Measurements from ENCODE around the gene PRPF6.

Gene PRPF6

DNA sequence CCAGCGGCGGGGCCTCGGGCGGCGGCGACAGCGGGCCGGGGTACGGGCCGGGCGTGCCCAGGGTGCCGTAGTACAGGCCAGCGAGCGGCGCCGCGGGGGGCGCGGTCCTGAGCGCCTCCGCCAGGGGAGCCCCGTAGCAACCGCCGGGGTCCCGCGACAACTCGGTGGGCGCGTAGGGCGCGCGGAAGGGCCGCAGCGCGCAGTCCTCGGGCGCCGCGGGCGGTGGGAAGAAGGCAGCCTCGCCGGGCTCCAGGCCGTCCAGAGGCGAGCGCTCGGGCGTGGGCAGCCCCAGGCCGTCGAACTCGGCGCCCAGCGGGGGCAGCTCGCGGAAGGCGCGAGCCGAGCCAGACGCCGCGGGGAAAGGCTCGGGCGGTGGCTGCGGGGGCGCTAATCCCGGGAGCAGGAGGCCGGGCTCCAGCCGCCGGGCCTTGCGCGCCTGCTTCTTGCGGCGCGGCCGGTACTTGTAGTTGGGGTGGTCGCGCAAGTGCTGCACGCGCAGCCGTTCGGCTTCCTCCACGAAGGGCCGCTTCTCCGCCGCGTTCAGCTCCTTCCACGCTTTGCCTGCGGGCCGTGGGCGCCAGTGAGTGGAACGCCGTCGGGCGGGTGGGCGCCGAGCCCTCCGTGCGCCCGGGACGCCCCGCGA, 67.6 kb downstream of the PRPF6 start:
- Histone ChIP-seq H3K4me1 (ENCODE audit: insufficient read depth, low read length) (no peaks in the 10 kb centered on the region), H3K27ac (ENCODE audit: low read depth, low read length) (no peak overlapping the region), H3K9me3 (ENCODE audit: low read length) (no peaks in the 10 kb centered on the region), H3K9ac (ENCODE audit: low read length) (no peak overlapping the region), H3K4me3 (ENCODE audit: low read depth in 1 of 2, low read length in 2 of 2) (no peak overlapping the region), H3K27me3 (ENCODE audit: control insufficient read depth in 1 of 2, insufficient read depth in 2 of 2, low read length in 2 of 2) (peaks cover 20 to 69% of the 10 kb centered on the region in 2 donors), H3K36me3 (ENCODE audit: insufficient read depth, low read length) (no peaks in the 10 kb centered on the region)

DNA sequence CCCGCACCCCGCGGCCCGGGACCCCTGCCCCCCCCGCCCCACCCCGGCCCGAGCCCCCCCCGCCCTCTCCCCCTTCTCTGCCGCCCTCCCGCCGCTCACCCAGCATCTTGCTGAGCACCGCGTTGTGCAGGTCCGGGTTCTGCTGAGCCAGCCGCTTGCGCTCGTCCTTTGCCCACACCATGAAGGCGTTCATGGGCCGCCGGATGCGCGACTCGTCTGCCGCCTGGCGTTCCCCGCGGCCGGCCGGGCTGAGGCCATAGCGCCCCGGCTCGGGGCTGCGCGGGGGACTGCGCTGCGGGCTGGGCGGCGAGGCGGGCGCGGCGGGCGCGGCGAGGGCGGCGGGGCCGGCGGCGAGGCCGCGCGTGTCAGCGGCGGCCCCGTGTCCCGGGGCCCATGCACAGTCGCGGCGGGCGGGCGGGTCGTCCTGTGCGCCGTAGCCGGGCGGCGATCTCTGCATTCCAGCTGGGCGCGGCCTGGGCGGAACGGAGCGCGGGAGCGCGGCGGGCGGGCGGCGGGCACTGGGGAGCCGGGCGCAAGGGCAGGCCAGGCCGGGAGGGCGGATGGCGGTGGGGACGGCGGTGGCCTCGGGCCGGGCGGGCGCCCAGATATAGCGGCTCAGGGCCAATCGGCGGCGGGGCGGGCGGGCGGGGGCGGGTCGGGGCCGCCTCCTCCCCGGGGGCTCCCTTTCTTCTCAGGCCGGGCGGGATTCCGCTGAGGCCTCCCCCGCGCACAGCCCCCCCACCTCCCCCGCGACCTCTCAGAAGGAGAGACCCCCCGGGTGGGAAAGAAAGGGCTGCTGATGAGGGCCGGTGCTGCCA, 68.3 kb downstream of the PRPF6 start, which contains the start of gene SOX18:
SOX18 (minus strand) TSS at position 580 of the 818 bp plus-strand sequence; CDS start at position 457, 123 bp downstream.
- Histone ChIP-seq H3K27me3 (ENCODE audit: control insufficient read depth in 1 of 2, insufficient read depth in 2 of 2, low read length in 2 of 2) (peaks cover 20 to 76% of the 10 kb centered on the region in 2 donors), H3K4me3 (ENCODE audit: low read depth in 1 of 2, low read length in 2 of 2) (no peak within 1 kb of the TSS), H3K4me1 (ENCODE audit: insufficient read depth, low read length) (no peaks in the 10 kb centered on the region), H3K36me3 (ENCODE audit: insufficient read depth, low read length) (no peaks in the 10 kb centered on the region), H3K27ac (ENCODE audit: low read depth, low read length) (no peak within 1 kb of the TSS), H3K9ac (ENCODE audit: low read length) (no peak within 1 kb of the TSS), H3K9me3 (ENCODE audit: low read length) (no peaks in the 10 kb centered on the region)

DNA sequence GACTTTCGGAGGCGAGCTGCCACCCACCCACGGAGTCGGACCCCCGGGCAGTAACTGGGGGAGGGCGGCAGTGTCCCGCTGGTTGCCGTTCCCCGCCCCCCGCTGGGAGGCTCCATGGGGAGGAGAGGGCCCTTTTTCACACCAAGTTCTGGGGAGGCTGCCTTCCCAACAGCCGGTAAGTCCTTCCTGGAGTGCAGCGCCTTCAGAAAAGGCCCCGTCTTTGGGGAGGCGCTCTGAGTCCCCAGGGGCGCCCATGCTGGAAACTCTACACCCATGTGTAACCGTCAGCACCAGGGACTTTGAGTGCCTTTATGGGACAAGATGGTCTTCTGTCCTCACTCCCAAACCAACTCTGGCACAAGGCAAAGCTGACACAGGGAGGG, 68.9 kb downstream of the PRPF6 start:
- Histone ChIP-seq H3K27me3 (ENCODE audit: control insufficient read depth in 1 of 2, insufficient read depth in 2 of 2, low read length in 2 of 2) (peaks cover 20 to 74% of the 10 kb centered on the region in 2 donors), H3K9ac (ENCODE audit: low read length) (no peak overlapping the region), H3K27ac (ENCODE audit: low read depth, low read length) (no peak overlapping the region), H3K36me3 (ENCODE audit: insufficient read depth, low read length) (no peaks in the 10 kb centered on the region), H3K9me3 (ENCODE audit: low read length) (no peaks in the 10 kb centered on the region), H3K4me1 (ENCODE audit: insufficient read depth, low read length) (no peaks in the 10 kb centered on the region), H3K4me3 (ENCODE audit: low read depth in 1 of 2, low read length in 2 of 2) (no peak overlapping the region)

DNA sequence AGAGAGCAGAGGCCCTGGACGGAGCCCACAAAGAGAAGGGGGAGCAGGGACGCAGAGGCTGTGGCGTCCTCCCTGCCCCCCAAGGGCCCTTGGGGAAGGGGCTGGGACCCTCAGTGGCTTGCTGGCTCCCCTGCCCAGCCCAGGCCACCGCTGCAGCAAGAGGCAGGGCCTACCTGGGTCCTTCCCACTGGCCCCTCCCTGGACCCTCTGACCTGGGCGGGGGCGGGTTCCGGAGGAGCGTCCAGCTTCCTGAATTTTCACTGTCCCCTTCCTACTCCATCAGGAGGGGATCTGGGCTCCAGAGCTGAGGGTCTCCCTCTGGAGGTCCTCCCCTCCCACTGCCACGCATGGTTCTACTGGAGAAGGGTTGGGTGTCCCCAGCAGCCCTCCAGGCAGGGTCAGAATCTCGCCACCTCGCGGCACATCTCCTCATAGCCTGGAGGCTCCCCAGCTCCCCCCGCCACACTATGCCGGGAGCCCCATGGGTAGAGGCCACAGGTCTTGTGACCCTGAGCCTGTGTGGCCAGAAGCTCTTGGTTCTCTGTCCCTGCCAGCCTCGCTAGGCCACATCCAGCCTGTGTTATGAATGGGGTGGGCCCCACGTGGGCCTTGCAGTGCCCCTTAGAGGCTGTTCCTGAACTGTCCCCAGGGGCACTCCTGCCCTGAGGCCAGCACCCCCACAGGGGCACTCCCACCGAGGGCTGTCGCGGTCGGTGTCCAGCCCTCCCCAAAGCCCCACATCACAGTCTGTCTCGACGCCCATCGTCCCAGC, 69.5 kb downstream of the PRPF6 start:
- Histone ChIP-seq H3K36me3 (ENCODE audit: insufficient read depth, low read length) (no peaks in the 10 kb centered on the region), H3K27ac (ENCODE audit: low read depth, low read length) (no peak overlapping the region), H3K27me3 (ENCODE audit: control insufficient read depth in 1 of 2, insufficient read depth in 2 of 2, low read length in 2 of 2) (peaks cover 20 to 70% of the 10 kb centered on the region in 2 donors), H3K9me3 (ENCODE audit: low read length) (no peaks in the 10 kb centered on the region), H3K4me3 (ENCODE audit: low read depth in 1 of 2, low read length in 2 of 2) (no peak overlapping the region), H3K4me1 (ENCODE audit: insufficient read depth, low read length) (no peaks in the 10 kb centered on the region), H3K9ac (ENCODE audit: low read length) (no peak overlapping the region)

DNA sequence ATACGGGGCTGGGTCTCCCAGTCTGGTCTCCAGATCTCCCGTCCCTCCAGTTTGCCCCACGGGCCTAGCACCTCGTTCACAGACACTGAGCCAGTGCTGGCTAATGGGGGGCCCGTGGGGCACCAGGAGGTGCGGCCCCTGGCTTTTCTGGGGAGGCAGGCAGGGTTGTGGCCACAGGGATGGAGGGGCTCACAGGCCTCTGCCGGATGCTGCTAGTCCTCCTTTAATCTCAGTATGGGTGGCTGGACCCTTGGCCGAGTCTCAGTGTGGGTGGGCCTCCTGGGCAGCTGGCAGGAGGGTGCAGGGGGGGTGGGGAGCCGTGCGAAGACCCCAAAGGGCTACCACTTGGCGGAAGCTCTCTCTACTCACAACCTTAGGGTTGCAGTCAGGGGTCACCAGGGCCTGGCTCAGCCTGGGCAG, 70.1 kb downstream of the PRPF6 start:
- no peaks in the 10 kb centered on the region for H3K4me1 ChIP-seq (ENCODE audit: insufficient read depth, low read length)
- H3K9me3 ChIP-seq (ENCODE audit: low read length) = no peaks in the 10 kb centered on the region
- no peak overlapping the region for H3K4me3 ChIP-seq (ENCODE audit: low read depth in 1 of 2, low read length in 2 of 2)
- peaks cover 20 to 68% of the 10 kb centered on the region in 2 donors for H3K27me3 ChIP-seq (ENCODE audit: control insufficient read depth in 1 of 2, insufficient read depth in 2 of 2, low read length in 2 of 2)
- no peaks in the 10 kb centered on the region for H3K36me3 ChIP-seq (ENCODE audit: insufficient read depth, low read length)
- H3K9ac ChIP-seq (ENCODE audit: low read length) = no peak overlapping the region
- no peak overlapping the region for H3K27ac ChIP-seq (ENCODE audit: low read depth, low read length)

GRCh38 chr20:64051561-64052325, 70.8 kb downstream of the PRPF6 start:
- Histone ChIP-seq H3K4me3 (ENCODE audit: low read depth in 1 of 2, low read length in 2 of 2) (no peak overlapping the region), H3K36me3 (ENCODE audit: insufficient read depth, low read length) (no peaks in the 10 kb centered on the region), H3K27me3 (ENCODE audit: control insufficient read depth in 1 of 2, insufficient read depth in 2 of 2, low read length in 2 of 2) (peaks cover 19 to 69% of the 10 kb centered on the region in 2 donors), H3K9ac (ENCODE audit: low read length) (no peak overlapping the region), H3K27ac (ENCODE audit: low read depth, low read length) (no peak overlapping the region), H3K9me3 (ENCODE audit: low read length) (no peaks in the 10 kb centered on the region), H3K4me1 (ENCODE audit: insufficient read depth, low read length) (no peaks in the 10 kb centered on the region)

- H3K27me3 ChIP-seq (ENCODE audit: control insufficient read depth in 1 of 2, insufficient read depth in 2 of 2, low read length in 2 of 2) = peaks cover 13 to 69% of the 10 kb centered on the region in 2 donors
- no peak overlapping the region for H3K9ac ChIP-seq (ENCODE audit: low read length)
- no peaks in the 10 kb centered on the region for H3K4me1 ChIP-seq (ENCODE audit: insufficient read depth, low read length)
- H3K27ac ChIP-seq (ENCODE audit: low read depth, low read length) = no peak overlapping the region
- no peaks in the 10 kb centered on the region for H3K9me3 ChIP-seq (ENCODE audit: low read length)
- H3K36me3 ChIP-seq (ENCODE audit: insufficient read depth, low read length) = no peaks in the 10 kb centered on the region
- no peak overlapping the region for H3K4me3 ChIP-seq (ENCODE audit: low read depth in 1 of 2, low read length in 2 of 2)
Observed at GRCh38 chr20:64052326-64052722, 71.4 kb downstream of the PRPF6 start.

- Histone ChIP-seq H3K4me1 (ENCODE audit: insufficient read depth, low read length) (no peaks in the 10 kb centered on the region), H3K4me3 (ENCODE audit: low read depth in 1 of 2, low read length in 2 of 2) (no peak overlapping the region), H3K9ac (ENCODE audit: low read length) (no peak overlapping the region), H3K27me3 (ENCODE audit: control insufficient read depth in 1 of 2, insufficient read depth in 2 of 2, low read length in 2 of 2) (peaks cover 12 to 68% of the 10 kb centered on the region in 2 donors), H3K36me3 (ENCODE audit: insufficient read depth, low read length) (no peaks in the 10 kb centered on the region), H3K27ac (ENCODE audit: low read depth, low read length) (no peak overlapping the region), H3K9me3 (ENCODE audit: low read length) (no peaks in the 10 kb centered on the region)
Observed at GRCh38 chr20:64052987-64053840, 72.3 kb downstream of the PRPF6 start.

DNA sequence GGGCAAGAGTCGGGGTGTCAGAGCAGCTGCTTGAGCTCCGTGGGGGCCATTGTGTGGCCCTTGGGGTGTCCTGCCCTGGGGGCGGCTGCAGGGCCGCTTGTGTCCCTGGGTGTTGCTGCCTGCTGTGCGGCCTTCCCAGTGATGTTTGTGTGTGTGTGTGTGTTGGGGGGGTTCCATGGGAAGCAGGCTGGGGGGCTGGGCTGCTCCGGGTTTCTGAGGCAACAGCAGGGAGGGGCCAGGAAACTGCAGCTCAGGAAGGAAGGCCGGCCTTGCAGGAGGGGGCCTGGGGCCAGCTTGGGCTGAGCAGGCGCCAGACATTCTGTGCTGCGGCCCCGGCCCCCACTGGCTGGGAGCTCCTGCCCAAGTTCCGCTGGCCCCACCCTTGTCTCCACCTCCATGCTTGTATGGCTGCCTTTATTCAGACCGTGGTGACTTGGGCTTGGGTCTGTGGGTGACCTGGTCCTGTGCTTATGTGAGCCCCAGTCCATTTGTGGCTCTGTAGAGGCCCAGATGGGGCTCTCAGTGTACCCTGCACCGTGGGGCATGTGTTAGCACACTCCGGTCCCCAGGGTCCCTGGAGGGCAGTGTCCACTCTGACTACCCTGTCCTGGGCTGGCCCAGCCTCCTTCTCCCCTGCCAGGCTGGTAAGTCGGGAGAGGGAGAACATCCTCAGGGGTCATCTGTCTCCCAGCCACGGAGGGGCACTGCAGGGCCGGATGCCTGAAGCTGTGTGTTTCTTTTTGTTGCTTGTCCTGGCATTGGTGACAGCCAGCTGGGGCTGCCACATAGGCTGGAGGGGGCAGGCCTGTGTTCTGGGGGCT, 73.1 kb downstream of the PRPF6 start:
- H3K27ac ChIP-seq (ENCODE audit: low read depth, low read length) = no peak overlapping the region
- H3K9me3 ChIP-seq (ENCODE audit: low read length) = no peaks in the 10 kb centered on the region
- no peak overlapping the region for H3K4me3 ChIP-seq (ENCODE audit: low read depth in 1 of 2, low read length in 2 of 2)
- H3K27me3 ChIP-seq (ENCODE audit: control insufficient read depth in 1 of 2, insufficient read depth in 2 of 2, low read length in 2 of 2) = peaks cover 12 to 69% of the 10 kb centered on the region in 2 donors
- H3K4me1 ChIP-seq (ENCODE audit: insufficient read depth, low read length) = no peaks in the 10 kb centered on the region
- H3K9ac ChIP-seq (ENCODE audit: low read length) = no peak overlapping the region
- no peaks in the 10 kb centered on the region for H3K36me3 ChIP-seq (ENCODE audit: insufficient read depth, low read length)
